ENCODE measurements around the gene LTA4H. TPM values are rescaled to one million over a fixed set of nuclear protein-coding genes. Genes with fewer than 3 reads are reported as not detected.
"Not testable (repeated sequence)": the region's sequence is repeated elsewhere in the genome, so short reads cannot be mapped to it uniquely, and the experiment has no call there.

The LTA4H gene
- total RNA-seq, 1 donor from 2014 or later = 69.4 TPM

- Mint-ChIP-seq H3K4me1 (ENCODE audit: unreplicated experiment) (no peaks in the 10 kb centered on the region), H3K9me3 (ENCODE audit: unreplicated experiment) (no peaks in the 10 kb centered on the region), H3K27me3 (ENCODE audit: unreplicated experiment) (no peaks in the 10 kb centered on the region), H3K36me3 (ENCODE audit: unreplicated experiment) (no peaks in the 10 kb centered on the region), H3K4me3 (ENCODE audit: unreplicated experiment) (no peak overlapping the region), H3K27ac (ENCODE audit: unreplicated experiment) (no peak overlapping the region)
- DNase-seq (ENCODE audit: extremely low spot score, unreplicated experiment) = no peak
- TF ChIP-seq CTCF (IDR thresholded peaks at IDR 0.05) = no peak
Measured at GRCh38 chr12:95972832-95973456, 62.4 kb downstream of the LTA4H start.

- H3K9me3 Mint-ChIP-seq (ENCODE audit: unreplicated experiment) = no peaks in the 10 kb centered on the region
Measured at GRCh38 chr12:95970905-95971304, 64.5 kb downstream of the LTA4H start.

GRCh38 chr12:95969116-95969515, 66.3 kb downstream of the LTA4H start:
- not testable (repeated sequence) for H3K27ac Mint-ChIP-seq (ENCODE audit: unreplicated experiment); H3K9me3 Mint-ChIP-seq (ENCODE audit: unreplicated experiment); H3K4me1 Mint-ChIP-seq (ENCODE audit: unreplicated experiment); DNase-seq (ENCODE audit: extremely low spot score, unreplicated experiment); H3K4me3 Mint-ChIP-seq (ENCODE audit: unreplicated experiment); H3K27me3 Mint-ChIP-seq (ENCODE audit: unreplicated experiment); H3K36me3 Mint-ChIP-seq (ENCODE audit: unreplicated experiment)

More at GRCh38 chr12:95970905-95971304, 64.5 kb downstream of the LTA4H start:
- no peak overlapping the region for H3K4me3 Mint-ChIP-seq (ENCODE audit: unreplicated experiment)
- H3K36me3 Mint-ChIP-seq (ENCODE audit: unreplicated experiment) = no peaks in the 10 kb centered on the region
- H3K27me3 Mint-ChIP-seq (ENCODE audit: unreplicated experiment) = no peaks in the 10 kb centered on the region
- H3K4me1 Mint-ChIP-seq (ENCODE audit: unreplicated experiment) = peaks cover 4% of the 10 kb centered on the region
- TF ChIP-seq CTCF (IDR thresholded peaks at IDR 0.05) = no peak
- no peak for DNase-seq (ENCODE audit: extremely low spot score, unreplicated experiment)
- no peak overlapping the region for H3K27ac Mint-ChIP-seq (ENCODE audit: unreplicated experiment)

- no peak for TF ChIP-seq CTCF (IDR thresholded peaks at IDR 0.05)
- peaks cover 5% of the 10 kb centered on the region for H3K4me1 Mint-ChIP-seq (ENCODE audit: unreplicated experiment)
- no peak overlapping the region for H3K4me3 Mint-ChIP-seq (ENCODE audit: unreplicated experiment)
- H3K27me3 Mint-ChIP-seq (ENCODE audit: unreplicated experiment) = peaks cover 6% of the 10 kb centered on the region
- H3K36me3 Mint-ChIP-seq (ENCODE audit: unreplicated experiment) = no peaks in the 10 kb centered on the region
- no peaks in the 10 kb centered on the region for H3K9me3 Mint-ChIP-seq (ENCODE audit: unreplicated experiment)
- DNase-seq (ENCODE audit: extremely low spot score, unreplicated experiment) = no peak
- no peak overlapping the region for H3K27ac Mint-ChIP-seq (ENCODE audit: unreplicated experiment)
Measured at GRCh38 chr12:95967301-95967700, 68.1 kb downstream of the LTA4H start.

- H3K36me3 Mint-ChIP-seq (ENCODE audit: unreplicated experiment) = no peaks in the 10 kb centered on the region
- peaks cover 12% of the 10 kb centered on the region for H3K27me3 Mint-ChIP-seq (ENCODE audit: unreplicated experiment)
- no peak overlapping the region for H3K27ac Mint-ChIP-seq (ENCODE audit: unreplicated experiment)
- no peak for TF ChIP-seq CTCF (IDR thresholded peaks at IDR 0.05)
- DNase-seq (ENCODE audit: extremely low spot score, unreplicated experiment) = no peak
- no peaks in the 10 kb centered on the region for H3K9me3 Mint-ChIP-seq (ENCODE audit: unreplicated experiment)
- H3K4me1 Mint-ChIP-seq (ENCODE audit: unreplicated experiment) = peaks cover 5% of the 10 kb centered on the region
- H3K4me3 Mint-ChIP-seq (ENCODE audit: unreplicated experiment) = no peak overlapping the region
Measured at GRCh38 chr12:95966287-95966870, 69.0 kb downstream of the LTA4H start.
